ENCODE results near the gene EVA1C.
"Not testable (repeated sequence)": the region's sequence is repeated elsewhere in the genome, so short reads cannot be mapped to it uniquely, and the experiment has no call there.

EVA1C gene

GRCh38 chr21:32484706-32485380 is 72.3 kb downstream of the EVA1C start:
- DNase-seq (ENCODE audit: insufficient read length, low spot score) (no peak), FAIRE-seq (no peak)

- FAIRE-seq = no peak
- no peak for DNase-seq (ENCODE audit: insufficient read length, low spot score)
Observed at GRCh38 chr21:32492376-32492775, 79.9 kb downstream of the EVA1C start.

GRCh38 chr21:32494934-32495709 is 82.6 kb downstream of the EVA1C start:
- FAIRE-seq = no peak

GRCh38 chr21:32496568-32496967 is 84.1 kb downstream of the EVA1C start:
- no peak for FAIRE-seq
- no peak for DNase-seq (ENCODE audit: insufficient read length, low spot score)

More at GRCh38 chr21:32494934-32495709, 82.6 kb downstream of the EVA1C start:
- DNase-seq (ENCODE audit: insufficient read length, low spot score) = no peak

GRCh38 chr21:32499249-32500055 is 86.9 kb downstream of the EVA1C start:
- FAIRE-seq (no peak), DNase-seq (ENCODE audit: insufficient read length, low spot score) (no peak)

GRCh38 chr21:32503641-32504040 is 91.1 kb downstream of the EVA1C start:
- not testable (repeated sequence) for DNase-seq (ENCODE audit: insufficient read length, low spot score); FAIRE-seq

GRCh38 chr21:32505767-32506166 is 93.3 kb downstream of the EVA1C start:
- not testable (repeated sequence) for FAIRE-seq

GRCh38 chr21:32506411-32506965 is 94.0 kb downstream of the EVA1C start:
- not testable (repeated sequence) for FAIRE-seq; DNase-seq (ENCODE audit: insufficient read length, low spot score)

More at GRCh38 chr21:32505767-32506166, 93.3 kb downstream of the EVA1C start:
- DNase-seq (ENCODE audit: insufficient read length, low spot score) = not testable (repeated sequence)

GRCh38 chr21:32507342-32507919 is 94.9 kb downstream of the EVA1C start:
- DNase-seq (ENCODE audit: insufficient read length, low spot score) (no peak), FAIRE-seq (no peak)

- DNase-seq (ENCODE audit: insufficient read length, low spot score); FAIRE-seq: not testable (repeated sequence)
Observed at GRCh38 chr21:32508036-32508435, 95.5 kb downstream of the EVA1C start.

- FAIRE-seq = no peak
Observed at GRCh38 chr21:32508558-32508957, 96.1 kb downstream of the EVA1C start.

GRCh38 chr21:32508975-32509374 is 96.5 kb downstream of the EVA1C start:
- FAIRE-seq; DNase-seq (ENCODE audit: insufficient read length, low spot score): not testable (repeated sequence)

More at GRCh38 chr21:32508558-32508957, 96.1 kb downstream of the EVA1C start:
- no peak for DNase-seq (ENCODE audit: insufficient read length, low spot score)

GRCh38 chr21:32514275-32515055 is 102.0 kb downstream of the EVA1C start:
- DNase-seq (ENCODE audit: insufficient read length, low spot score) = no peak
- FAIRE-seq = no peak

- DNase-seq (ENCODE audit: insufficient read length, low spot score) (no peak), FAIRE-seq (no peak)
Observed at GRCh38 chr21:32515874-32516273, 103.4 kb downstream of the EVA1C start.

GRCh38 chr21:32516756-32517649 is 104.5 kb downstream of the EVA1C start:
- DNase-seq (ENCODE audit: insufficient read length, low spot score) = no peak
- no peak for FAIRE-seq

GRCh38 chr21:32519945-32520874 is 107.7 kb downstream of the EVA1C start:
- DNase-seq (ENCODE audit: insufficient read length, low spot score) (no peak), FAIRE-seq (no peak)

All from GM19239 (cell line).